Peyer's patch (tissue), 4 donors: Measurements from ENCODE around the gene MLLT10. TPM values are rescaled to one million over a fixed set of nuclear protein-coding genes. Genes with fewer than 3 reads are reported as not detected.
A peak's percentile ranks its signal among the peaks of the same experiment; 100 is the strongest.

ENCODE experiments used
- DNase-seq, 3 donors: peaks; one replicate each; pipeline ENCODE4 v3.0.0-alpha.2; 2017 to 2019
- H3K27ac ChIP-seq, 4 donors: fragments of 200-600 bp; sonication (generic); one replicate each; pipeline ENCODE4 v1.5.1; 2016 to 2019
- H3K27me3 ChIP-seq, 2 donors: fragments of 200-600 bp; sonication (generic); one replicate each; pipeline ENCODE4 v1.5.1; 2019
- H3K36me3 ChIP-seq, 3 donors: fragments of 200-600 bp; sonication (generic); one replicate each; pipeline ENCODE4 v1.5.1; 2016 to 2019
- H3K4me1 ChIP-seq, 4 donors: fragments of 200-600 bp; sonication (generic); one replicate each; pipeline ENCODE4 v1.5.1; 2016 to 2019
- H3K4me3 ChIP-seq, 4 donors: fragments of 200-600 bp; sonication (generic); 1 replicate in 3 of 4; 2 replicates in 1 of 4; pipeline ENCODE4 v1.5.1; 2016 to 2019; ENCODE audit warnings: mild to moderate bottlenecking in 1 of 4
- H3K9me3 ChIP-seq, 4 donors: fragments of 200-600 bp; sonication (generic); one replicate each; pipeline ENCODE4 v1.5.1; 2016 to 2019; ENCODE audit warnings: mild to moderate bottlenecking in 1 of 4
- POLR2A ChIP-seq, 2 donors: fragments of 450-650 bp; IDR thresholded peaks; one replicate each; pipeline ENCODE4 v1.5.1; 2017; ENCODE audit warnings: antibody characterized with exemption in 2 of 2, mild to moderate bottlenecking in 2 of 2, moderate library complexity in 2 of 2
- total RNA-seq, 4 donors: library from RNA; depleted of rRNA; stranded (reverse); fragments of >200 nt; gene quantifications; one replicate each; pipeline ENCODE4 v1.1.0, GENCODE V29; 2016
- TF ChIP-seq, protein P1 (sequence below), 6 experiments: fragments of 450-650 bp in 4 of 6; fragments of 200-600 bp in 2 of 6; sonication (generic) in 1 of 6; IDR thresholded peaks; one replicate each; pipeline ENCODE4 v1.5.1; 2017 to 2019; ENCODE audit warnings: antibody characterized with exemption in 6 of 6, mild to moderate bottlenecking in 3 of 6, moderate library complexity in 1 of 6

The MLLT10 gene
- total RNA-seq, 4 donors from 2014 or later, result 25.2 to 65.2 (median 40.1) TPM

DNA sequence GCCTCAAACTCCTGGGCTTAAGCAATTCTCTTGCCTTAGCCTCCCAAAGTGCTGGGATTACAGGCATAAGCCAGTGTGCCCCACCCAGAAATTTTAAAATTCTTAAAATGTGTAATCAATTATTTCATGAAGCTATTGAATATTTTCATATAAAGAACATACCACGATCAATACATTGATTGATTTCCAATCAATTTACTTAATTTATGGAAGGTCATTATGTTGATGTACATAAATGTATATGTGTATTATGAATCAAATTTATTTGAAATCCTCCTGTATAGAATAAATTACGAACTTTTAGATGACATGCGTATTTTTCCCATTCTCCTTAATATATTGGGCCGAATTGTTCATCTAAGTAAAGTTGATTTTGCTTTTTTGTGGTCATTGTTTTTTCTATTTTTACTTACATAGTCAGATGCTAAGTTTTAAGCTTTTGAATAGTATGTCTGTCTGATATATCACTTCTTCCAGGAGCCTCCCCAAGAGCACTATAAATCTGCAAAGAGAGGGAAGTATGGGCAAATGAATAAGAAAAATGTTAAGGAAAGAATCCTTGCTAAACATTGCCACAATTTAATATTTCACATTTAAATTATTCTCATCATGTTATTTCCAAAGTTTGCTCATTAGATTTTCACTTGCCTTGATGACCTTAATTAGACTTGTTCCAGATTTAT is 43.9 kb upstream of the MLLT10 start:
- Histone ChIP-seq H3K4me1 (peaks cover 0 to 13% (median 11%) of the 10 kb centered on the region in 4 donors), H3K27ac (no peak overlapping the region), H3K36me3 (no peaks in the 10 kb centered on the region), H3K4me3 (no peak overlapping the region), H3K9me3 (no peaks in the 10 kb centered on the region), H3K27me3 (peaks cover 0 to 6% of the 10 kb centered on the region in 2 donors)
- TF ChIP-seq POLR2A (IDR thresholded peaks at IDR 0.05), result no peak
- TF ChIP-seq, protein P1, sequence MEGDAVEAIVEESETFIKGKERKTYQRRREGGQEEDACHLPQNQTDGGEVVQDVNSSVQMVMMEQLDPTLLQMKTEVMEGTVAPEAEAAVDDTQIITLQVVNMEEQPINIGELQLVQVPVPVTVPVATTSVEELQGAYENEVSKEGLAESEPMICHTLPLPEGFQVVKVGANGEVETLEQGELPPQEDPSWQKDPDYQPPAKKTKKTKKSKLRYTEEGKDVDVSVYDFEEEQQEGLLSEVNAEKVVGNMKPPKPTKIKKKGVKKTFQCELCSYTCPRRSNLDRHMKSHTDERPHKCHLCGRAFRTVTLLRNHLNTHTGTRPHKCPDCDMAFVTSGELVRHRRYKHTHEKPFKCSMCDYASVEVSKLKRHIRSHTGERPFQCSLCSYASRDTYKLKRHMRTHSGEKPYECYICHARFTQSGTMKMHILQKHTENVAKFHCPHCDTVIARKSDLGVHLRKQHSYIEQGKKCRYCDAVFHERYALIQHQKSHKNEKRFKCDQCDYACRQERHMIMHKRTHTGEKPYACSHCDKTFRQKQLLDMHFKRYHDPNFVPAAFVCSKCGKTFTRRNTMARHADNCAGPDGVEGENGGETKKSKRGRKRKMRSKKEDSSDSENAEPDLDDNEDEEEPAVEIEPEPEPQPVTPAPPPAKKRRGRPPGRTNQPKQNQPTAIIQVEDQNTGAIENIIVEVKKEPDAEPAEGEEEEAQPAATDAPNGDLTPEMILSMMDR (IDR thresholded peaks at IDR 0.05), result no peak
- no peak for DNase-seq

DNA sequence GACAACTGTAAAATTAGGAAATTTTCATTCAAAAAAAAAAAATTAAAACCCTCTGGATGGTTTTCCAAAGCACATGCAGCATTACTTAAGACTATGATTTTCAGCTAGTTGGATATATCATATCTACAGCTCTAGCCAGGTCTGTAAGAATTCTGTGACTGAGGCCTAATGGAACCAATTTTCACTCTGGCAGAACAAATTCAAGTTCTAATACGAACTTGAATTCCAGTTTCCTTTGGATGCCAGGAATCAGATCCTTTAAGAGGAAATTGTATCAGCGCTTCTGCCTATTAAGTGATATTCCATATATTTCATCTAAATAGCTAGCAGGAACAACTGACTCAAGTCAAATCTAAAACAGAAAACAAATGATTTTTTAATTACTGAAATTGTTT is 43.3 kb upstream of the MLLT10 start:
- Histone ChIP-seq H3K4me1 (peaks cover 0 to 17% (median 13%) of the 10 kb centered on the region in 4 donors), H3K27ac (no peak overlapping the region), H3K36me3 (no peaks in the 10 kb centered on the region), H3K4me3 (no peak overlapping the region), H3K9me3 (no peaks in the 10 kb centered on the region), H3K27me3 (peaks cover 0 to 7% of the 10 kb centered on the region in 2 donors)
- DNase-seq, result no peak
- no peak for TF ChIP-seq POLR2A (IDR thresholded peaks at IDR 0.05)
- TF ChIP-seq, protein P1 (IDR thresholded peaks at IDR 0.05), result no peak

DNA sequence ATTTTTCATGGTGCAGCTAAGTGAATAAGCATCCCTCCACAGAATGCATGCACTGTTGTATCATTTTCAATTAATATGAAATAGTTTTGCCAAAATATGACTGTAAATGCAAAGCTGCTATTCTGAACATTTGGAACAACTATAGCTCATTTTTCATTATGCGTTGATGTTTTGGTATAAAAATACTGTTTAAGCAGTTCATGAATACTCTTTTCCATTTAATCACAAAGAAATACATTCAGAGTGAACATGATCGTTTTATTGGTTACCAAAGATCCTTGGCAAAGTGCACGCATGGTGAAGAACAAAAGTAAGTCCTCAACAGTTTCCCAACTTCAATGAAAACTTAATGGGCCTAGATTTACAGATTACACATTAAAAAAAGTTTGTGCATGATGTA is 41.6 kb upstream of the MLLT10 start:
- DNase-seq, result no peak
- Histone ChIP-seq H3K4me3 (no peak overlapping the region), H3K27ac (no peak overlapping the region), H3K27me3 (peaks cover 0 to 7% of the 10 kb centered on the region in 2 donors), H3K4me1 (peaks cover 0 to 34% (median 21%) of the 10 kb centered on the region in 4 donors), H3K36me3 (no peaks in the 10 kb centered on the region), H3K9me3 (no peaks in the 10 kb centered on the region)
- no peak for TF ChIP-seq POLR2A (IDR thresholded peaks at IDR 0.05)
- TF ChIP-seq, protein P1 (IDR thresholded peaks at IDR 0.05), result no peak

DNA sequence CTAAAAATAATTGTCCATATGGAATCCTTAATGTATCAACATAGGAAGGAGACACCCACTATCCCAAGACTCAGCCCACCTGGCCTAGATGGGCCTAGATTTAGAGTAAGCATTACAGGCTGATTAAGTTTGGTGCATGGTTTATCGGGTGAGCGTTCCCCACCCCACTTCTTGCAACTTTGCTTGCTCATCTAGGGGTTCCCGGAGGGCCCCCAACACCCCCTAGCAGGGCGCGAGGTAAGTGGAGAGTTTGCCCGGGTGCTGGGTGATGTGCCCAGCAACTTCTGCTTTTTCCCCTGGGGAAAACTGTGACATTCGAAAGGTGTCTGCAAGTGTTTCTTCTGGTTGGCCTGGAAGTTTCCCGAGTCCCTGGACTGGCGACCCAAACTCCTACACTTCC is 40.2 kb upstream of the MLLT10 start:
- no peak for TF ChIP-seq POLR2A (IDR thresholded peaks at IDR 0.05)
- TF ChIP-seq, protein P1 (IDR thresholded peaks at IDR 0.05), result no peak
- H3K9me3 ChIP-seq, result no peaks in the 10 kb centered on the region
- DNase-seq, result no peak
- peak overlapping the region in 1 of 4 donors; percentile 66 for H3K4me3 ChIP-seq
- H3K27me3 ChIP-seq, result peaks cover 0 to 7% of the 10 kb centered on the region in 2 donors
- no peaks in the 10 kb centered on the region for H3K36me3 ChIP-seq
- peaks cover 0 to 34% (median 21%) of the 10 kb centered on the region in 4 donors for H3K4me1 ChIP-seq
- no peak overlapping the region for H3K27ac ChIP-seq

DNA sequence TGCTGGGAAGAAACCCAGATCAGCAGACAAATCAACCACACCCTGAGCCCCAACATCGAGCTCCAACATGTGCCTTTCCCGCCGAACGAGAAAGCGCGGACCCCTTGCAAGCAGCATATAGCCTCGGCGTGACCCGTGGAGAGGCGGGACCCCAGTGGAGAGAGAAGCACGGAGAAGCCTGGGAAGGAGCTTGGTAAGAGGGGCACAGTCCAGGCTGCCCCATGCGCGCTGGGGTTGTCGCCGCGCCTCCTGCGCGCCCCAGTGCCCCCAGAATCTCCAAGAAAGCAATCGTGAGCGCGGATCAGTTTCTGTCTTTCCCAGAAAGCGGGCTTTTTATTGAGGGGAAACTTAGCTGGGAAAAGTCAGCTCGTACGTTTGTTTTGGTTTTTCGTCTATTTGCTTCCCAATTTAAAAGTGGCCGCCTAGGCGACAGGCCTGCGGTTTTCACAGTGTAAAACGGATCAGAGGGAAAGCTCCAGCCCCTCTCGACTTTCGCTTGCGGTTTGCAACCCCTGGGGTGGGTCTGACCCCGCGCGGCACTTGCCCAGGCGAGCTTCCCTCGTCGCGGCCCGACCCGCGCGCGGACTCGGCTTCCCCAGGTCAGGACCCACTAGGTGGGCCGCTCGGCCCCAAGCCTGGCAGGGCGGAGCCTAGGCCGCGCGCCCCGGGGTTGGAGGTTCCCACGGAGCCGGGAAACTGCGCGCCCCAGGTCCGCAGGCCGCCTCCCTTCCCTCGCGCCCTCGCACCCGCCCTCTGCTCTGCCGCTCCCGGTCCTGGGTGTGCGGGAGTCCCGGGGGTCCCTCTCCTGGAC is 39.6 kb upstream of the MLLT10 start:
- peak overlapping the region in 3 of 4 donors; percentile 12 to 57 (median 17) for H3K27ac ChIP-seq
- TF ChIP-seq, protein P1 (IDR thresholded peaks at IDR 0.05), result no peak
- TF ChIP-seq POLR2A (IDR thresholded peaks at IDR 0.05), result no peak

More for the DNA sequence above, 39.6 kb upstream of the MLLT10 start:
- H3K27me3 ChIP-seq, result peaks cover 0 to 7% of the 10 kb centered on the region in 2 donors
- no peaks in the 10 kb centered on the region for H3K36me3 ChIP-seq
- no peak for DNase-seq
- peak overlapping the region; percentile 41 to 73 (median 68) for H3K4me3 ChIP-seq
- H3K4me1 ChIP-seq, result peaks cover 0 to 34% (median 21%) of the 10 kb centered on the region in 4 donors
- H3K9me3 ChIP-seq, result no peaks in the 10 kb centered on the region
